NCI-H446 treated with DMSO at 0.1 percent for 48 hours (cell line): Measurements from ENCODE around the gene TSC22D1.
"Not testable (repeated sequence)": the region's sequence is repeated elsewhere in the genome, so short reads cannot be mapped to it uniquely, and the experiment has no call there.

Source experiments
- DNase-seq: peaks from one replicate; lab custom pipeline; 2025; lab: John Stamatoyannopoulos, UW

Gene TSC22D1

DNA sequence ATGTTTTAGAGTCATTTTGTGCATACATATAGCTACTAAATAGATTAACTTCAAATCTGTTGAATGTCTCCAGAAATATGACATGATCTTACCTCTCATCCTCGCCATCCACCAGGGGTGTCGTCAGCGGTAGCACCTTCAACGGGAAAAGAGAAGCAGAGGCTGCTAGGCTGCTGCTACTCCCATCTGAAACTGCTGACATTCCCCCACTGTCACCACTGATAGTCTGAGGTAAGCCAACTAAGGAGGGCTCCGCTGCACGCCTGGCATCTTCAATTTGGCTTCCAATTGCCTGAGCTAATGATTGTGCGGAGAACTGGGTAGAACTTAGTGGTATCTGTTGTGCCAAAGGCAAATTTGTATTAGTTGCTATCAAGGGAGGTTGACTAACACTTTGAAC, 3.1 kb downstream of the TSC22D1 start:
- DNase-seq, result no peak

DNA sequence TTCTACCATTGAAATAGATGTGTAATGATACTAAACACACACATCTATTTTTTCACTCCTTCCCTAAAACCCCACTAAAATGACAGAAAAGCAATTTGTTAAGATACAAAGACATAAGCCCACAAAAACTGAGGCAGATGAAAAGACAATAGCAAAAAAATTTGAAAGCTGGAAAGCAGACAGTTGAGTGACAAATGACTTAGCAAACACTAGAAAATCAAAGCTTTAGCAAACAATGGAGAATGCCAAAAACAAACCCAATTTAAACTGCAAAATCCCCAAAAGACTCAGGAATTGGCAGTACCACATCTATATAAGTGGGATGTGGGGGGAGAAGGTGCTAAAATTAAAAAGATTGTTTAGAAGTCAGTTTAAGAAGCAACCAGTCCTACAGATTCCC, 9.5 kb downstream of the TSC22D1 start:
- DNase-seq, result no peak

DNA sequence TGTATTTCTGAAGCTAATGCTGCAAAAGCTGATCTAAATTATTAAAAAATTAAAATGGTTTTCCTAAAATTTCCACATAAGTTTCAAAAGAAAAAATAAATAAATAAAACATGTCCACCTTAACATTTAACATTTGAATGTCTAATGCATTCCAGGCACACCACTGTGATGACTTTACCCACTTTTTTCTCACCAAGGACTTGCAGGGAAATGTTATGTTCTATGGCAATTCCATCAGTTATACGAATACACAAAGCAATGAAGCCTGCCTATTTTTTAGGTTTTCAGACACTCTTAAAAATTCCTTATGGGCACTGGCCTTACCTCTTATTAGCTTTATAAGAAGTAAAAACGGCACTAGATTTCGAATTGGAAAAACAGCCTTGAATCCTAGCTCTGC, 10.2 kb downstream of the TSC22D1 start:
- no peak for DNase-seq

DNA sequence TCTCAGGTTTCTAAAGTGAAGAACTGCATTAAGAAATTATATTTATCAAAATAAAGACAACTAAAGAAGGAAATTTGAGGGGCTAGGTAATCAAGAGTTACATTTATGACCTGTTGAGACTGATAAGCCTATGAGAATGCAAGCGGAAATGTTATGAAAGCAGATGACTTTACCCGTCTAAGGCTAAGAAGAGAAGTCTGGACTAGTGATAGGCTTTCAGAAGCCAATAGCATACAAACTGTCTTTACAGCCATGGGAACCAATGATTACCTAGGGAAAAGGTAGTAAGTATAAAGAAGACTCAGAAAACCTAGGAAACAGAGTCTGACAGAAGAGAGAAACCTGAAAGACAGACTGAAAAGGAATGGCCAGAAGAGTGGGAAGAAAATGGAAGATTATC, 11.2 kb downstream of the TSC22D1 start:
- no peak for DNase-seq

DNA sequence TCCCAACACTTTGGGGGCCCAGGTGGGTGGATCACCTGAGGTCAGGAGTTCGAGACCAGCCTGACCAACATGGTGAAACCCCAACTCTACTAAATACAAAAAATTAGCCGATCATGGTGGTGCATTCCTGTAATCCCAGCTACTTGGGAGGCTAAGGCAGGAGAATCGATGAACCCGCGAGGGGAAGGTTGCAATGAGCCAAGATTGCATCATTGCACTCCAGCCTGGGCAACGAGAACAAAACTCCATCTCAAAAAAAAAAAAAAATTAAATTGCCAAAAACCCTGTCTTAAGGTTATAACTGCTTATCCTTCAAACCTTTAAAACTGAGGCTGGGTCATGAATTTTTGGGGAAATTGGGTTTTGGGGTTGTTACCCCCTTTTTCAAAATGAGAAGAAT, 13.3 kb downstream of the TSC22D1 start:
- not testable (repeated sequence) for DNase-seq

DNA sequence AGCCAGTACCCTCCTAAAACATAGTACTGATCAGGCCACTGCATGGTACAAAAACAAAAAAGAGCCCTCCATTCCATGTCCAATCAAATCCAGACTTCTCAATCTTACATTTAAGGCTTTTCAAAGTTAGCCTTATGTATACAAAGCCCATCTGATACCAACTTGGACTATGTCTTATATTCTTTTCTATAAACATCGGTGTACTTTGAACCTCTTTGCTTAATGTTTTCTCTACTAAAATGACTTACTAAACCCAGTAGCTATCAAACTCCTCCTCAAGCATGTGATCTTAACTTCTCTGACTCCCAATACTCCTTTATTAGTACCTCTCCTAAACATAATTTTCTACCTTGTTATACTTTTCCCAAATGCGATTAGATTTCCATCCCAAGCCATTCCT, 14.8 kb downstream of the TSC22D1 start:
- no peak for DNase-seq

DNA sequence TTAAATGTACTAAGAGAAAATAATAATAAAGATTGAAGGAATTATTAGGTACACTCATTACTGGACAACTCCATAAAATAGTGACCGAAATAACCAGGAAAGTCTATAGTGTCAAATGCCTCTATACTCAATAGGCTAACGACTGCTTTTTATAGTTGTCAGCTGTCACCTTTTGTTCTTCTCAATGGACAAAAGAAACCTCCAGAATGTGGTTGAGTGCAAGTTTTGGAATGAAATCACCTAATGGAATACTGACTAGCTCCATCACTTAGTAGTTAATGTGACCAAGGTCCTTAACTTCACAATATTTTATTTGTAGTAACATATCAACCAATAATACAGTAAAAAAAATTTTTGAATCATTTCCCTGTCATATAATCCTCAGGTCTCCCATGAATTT, 18.1 kb downstream of the TSC22D1 start:
- DNase-seq, result no peak

DNA sequence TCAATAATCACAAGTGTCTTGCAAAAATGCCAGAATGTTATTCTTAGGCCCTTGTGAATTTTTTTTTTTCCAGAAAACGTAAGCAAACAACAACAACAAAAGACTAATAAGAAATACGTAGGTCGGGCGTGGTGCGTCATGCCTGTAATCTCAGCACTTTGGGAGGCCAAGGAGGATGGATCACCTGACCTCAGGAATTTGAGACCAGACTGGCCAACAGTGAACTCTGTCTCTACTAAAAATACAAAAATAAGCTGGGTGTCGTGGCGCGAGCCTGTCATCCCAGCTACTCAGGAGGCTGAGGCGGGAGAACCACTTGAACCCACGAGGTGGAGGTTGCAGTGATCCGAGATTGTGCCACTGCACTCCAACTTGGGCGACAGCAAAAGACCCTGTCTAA, 20.9 kb downstream of the TSC22D1 start:
- DNase-seq, result no peak

DNA sequence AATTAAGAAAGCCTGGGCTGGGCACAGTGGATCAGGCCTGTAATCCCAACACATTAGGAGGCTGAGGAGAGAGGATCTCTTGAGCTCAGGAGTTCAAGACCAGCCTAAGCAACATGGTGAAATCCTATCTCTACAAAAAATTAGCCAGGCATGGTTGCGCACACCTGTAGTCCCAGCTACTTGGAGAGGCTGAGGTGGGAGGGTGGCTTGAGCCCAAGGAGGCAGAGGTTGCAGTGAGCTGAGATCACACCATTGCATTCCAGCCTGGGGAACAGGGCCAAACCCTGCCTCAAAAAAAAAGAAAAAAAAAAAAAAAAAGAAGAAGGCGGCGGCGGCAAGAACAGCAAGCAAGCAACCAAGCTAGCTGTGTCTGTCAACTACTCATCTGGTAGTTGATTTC, 26.7 kb downstream of the TSC22D1 start:
- DNase-seq, result no peak

DNA sequence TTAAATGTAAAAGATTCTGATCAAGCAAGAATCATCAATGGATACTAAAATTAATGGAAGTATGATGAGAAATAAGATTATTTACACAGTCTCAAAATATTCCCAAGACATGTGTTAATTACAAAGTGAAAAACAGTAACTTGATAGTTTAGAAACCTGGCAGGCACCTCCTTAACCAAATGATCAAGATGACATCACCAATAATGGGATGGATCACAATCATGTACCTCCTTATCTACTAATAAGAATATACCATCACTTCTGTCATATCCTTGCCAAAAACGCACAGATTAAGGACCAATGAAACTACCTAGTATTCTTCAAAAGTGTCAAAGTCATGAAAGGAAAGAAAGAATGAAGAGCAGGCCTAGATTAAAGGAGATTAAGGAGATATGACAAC, 30.0 kb downstream of the TSC22D1 start:
- DNase-seq, result no peak

DNA sequence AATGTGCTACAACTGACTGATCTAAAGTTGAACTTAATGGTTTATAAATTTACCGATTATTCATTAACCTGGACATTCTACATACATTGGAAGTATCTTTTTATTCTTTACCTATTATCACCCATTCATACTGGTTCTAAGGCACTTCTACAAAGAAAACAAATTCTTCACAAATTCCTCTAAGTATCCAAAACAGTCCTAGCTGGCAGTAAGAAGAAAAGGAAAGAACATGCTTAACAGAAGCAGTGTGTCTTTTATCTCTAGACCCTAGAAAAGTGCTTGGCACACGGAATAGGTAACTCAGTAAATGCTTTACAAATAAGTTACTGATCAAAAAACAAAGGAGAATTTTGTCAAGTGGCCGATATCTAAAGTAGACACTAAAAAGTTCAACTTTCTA, 32.8 kb downstream of the TSC22D1 start:
- DNase-seq, result no peak

DNA sequence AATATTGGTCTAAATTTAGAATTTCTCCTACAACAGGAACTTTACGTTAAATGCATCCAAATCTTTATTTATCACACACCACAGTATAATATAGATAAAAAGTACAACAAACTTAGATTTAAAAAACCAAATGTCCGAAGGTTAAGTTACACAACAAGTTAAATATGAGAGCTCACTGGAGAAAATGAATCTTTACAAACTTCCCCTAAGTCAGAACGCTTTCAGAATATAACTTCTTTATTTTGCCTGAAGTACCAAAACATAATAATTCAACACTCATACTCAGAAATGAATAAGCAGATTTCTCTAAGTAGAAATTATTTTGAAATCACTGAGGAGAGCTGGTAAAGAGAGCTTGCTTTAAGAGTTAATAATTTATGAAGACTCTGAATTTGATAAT, 33.8 kb downstream of the TSC22D1 start:
- DNase-seq, result no peak

DNA sequence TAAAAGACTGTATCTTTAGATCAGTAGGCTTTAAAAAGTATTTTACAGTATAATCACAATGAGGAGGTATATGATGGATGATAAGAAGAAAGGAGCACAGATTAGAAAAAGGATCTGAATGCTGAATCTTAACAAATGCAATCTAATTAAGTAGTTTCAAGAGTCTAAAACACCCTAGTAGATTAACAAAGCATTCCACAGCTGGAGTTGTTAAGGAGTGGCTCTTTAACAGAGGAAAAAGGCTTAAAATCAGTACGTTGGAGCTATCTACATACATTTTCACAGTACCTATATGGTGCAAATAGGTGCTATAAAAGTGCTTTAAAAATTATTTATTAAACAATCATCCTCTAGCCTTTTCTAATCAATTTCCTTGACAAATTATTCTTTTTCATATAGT, 34.5 kb downstream of the TSC22D1 start:
- no peak for DNase-seq

DNA sequence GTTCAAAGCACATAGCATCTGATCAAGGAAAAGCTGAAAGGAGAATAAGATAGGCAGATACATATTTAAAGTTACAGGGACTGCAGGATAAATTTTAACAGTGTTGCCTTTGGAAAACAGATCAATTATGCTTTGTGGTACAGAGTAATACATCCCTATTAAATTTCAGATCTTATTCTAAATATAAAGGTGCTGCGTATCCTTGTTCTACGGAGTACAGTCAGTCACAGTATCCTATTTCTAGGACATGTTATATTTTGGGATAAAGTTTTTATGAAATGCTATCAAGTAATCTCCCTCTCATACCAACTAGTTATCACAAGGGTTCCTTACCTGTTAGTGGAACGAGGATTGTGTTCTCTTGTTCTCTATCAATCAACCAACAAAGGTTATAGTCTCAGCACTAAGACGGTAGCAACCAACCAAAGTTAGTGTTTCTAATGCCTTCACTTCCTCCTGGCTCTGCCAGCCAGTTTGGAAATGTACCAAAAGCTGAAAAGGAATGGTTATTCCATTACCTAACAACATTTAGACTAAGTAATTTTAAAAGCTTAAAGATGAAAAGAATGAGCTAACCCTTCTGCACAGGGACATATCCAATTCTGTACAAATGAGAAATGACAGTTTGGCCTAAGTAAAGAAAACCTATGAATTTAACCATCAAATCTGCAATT, 35.2 kb downstream of the TSC22D1 start:
- DNase-seq, result no peak

DNA sequence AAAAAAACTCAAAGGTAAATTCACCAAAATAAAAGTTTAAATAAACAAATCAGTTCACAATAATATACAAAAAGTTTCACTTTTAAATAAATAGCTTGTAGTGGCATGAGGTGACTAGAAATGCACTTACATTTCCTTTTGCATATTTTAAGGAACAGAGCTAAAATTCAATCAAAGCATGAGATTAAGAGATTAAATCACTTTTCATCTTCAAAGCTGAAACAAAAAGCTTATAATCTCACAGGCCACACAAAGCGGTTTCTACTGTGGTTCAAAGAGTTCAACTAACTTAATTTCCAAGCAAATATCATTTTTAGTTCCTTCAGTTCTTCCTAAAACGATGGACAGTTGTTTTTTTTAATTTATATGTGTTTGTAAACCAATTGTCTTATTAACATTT, 38.9 kb downstream of the TSC22D1 start:
- DNase-seq, result no peak

DNA sequence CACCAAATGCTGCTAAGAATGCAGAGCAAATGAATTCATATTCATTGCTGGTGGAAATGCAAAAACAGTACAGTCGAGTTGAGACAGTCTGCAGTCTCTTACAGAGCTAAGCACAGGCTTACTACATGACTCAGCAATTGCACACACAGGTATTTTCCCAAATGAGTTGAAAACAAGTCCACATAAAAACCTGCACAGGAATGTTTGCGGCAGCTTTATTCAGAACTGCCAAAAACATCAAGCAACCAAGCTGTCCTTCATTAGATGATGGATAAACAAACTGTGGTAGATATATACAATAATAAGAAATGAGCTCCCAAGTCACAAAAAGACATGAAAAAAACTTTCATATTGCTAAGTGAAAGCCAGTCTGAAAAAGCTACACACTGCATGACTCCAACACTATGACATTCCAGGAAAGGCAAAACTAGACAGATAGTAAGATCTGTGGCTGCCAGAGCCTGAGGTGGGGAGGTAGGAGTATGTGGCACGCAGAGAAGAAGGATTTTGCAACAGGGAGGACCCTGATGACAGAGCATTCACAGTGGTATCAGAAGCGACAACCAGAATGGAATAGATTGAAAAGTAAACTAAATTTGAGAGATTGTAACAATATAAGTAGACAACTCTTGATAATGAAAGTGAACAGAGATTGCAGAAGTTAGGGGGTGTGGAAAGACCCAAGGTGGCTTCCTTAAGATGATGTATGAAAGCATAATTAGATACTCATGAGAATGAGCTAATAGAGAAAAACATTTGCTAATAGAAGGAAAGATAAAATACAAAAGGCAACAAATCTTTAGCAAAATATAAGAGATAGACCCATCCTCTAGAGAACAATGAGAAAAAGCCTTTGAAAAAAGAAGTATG, 52.7 kb downstream of the TSC22D1 start:
- DNase-seq, result no peak

DNA sequence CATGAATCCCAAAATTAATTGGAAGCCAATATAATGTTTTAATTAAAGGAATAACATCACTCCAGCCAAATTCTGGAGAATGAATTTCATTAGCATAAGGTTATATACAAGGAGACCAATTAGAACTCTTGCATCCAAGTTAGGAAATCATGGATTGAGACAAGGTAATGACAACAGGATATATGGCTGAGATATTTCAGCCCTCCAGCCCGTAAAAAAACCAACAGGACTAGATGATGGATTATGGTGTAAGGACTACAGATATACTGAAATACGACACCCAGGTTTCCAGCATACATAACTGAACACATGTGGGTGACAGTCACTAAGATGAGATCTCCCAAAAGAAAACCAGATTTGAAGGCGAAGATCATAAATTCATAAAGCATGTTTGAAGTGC, 56.5 kb downstream of the TSC22D1 start:
- DNase-seq, result no peak

DNA sequence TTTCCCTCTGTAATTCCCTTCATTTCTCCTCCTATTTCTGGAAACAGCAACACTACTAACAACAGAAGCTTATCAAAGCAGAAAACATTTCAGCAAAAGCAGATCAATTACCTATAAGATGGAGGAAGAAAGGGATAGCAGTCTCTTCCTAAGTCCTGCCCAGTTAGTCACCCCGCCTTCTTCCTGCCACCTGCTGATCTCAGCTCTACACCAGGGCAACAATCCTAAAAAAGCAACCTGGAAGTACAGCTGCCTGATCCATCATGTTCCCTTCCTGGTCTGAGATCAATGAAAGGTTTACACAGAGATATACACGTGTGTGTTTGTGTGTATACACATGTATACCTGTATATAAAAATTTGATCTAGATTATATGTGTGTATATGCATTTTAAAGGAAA, 59.4 kb downstream of the TSC22D1 start:
- DNase-seq, result no peak

DNA sequence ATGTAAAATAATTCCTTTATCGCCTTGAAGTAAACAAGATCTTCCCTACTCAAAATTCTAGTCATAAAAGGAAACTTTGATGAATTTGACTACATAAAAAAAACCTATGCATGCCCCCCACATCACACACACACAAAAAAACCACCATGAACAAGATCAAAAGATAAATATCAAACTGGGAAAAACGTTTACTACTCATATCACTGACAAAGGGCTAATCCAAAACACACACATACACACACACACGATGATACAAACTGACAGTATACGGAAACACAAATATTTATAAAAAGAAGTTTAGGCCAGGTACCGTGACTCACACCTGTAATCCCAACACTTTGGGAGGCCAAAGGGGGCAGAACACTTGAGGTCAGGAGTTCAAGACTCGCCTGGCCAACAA, 61.9 kb downstream of the TSC22D1 start:
- DNase-seq, result no peak

DNA sequence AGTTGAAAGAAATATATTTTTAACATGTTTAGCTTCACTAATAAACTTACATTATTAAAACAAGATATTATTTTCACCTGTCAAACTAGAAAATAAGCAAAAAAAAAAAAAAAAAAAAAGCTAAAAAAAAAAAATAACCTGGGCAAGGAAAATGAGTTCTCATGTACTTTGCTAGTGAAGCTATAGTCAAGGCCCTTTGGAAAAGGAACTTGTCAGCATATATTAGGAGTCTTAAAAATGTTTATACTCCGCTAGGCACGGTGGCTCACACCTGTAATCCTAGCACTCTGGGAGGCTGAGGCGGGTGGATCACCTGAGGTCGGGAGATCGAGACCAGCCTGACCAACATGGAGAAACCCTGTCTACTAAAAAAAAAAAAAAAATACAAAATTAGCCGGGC, 66.3 kb downstream of the TSC22D1 start:
- DNase-seq, result not testable (repeated sequence)

DNA sequence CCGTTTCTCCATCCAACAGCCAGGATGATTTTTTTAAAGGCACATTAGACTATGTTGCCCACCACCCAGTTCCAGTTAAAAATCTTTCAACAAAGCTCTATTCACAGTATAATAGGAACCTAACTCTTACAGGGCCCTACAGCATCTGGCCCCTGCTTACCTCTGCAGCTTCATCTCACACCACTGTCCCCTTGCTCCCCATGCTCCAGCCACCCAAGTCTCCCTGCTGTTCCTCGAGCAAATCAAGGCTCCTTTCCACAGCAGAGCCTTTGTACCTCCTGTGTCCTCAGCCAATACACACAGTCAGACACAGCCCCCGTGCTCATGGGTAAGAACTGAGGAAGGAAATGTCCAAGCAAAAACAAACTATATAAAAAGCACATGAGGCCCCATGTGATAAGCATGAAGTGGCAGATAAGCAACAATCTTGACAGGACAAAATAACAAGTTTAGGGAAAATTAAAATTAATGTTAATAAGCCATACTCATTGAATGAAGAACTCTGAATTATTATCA, 67.5 kb downstream of the TSC22D1 start:
- no peak for DNase-seq

DNA sequence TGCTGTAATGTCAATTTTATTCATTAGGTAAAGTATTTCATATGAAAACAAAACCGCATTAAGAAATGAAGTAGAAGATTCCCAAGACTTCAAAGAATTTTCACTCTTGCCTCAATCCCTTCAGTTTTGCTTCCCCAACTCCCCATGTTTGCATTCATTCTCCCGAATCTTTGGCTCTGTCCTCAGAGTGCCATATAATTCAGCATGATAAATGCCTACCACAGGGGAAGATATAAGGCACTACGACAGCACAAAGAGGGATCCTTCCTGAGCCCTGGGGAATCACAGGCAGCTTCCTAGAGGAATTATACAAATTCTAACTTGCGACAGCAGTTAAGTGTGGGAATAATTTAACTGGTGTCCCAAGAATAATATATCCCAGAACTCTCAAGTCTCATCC, 68.5 kb downstream of the TSC22D1 start:
- no peak for DNase-seq

DNA sequence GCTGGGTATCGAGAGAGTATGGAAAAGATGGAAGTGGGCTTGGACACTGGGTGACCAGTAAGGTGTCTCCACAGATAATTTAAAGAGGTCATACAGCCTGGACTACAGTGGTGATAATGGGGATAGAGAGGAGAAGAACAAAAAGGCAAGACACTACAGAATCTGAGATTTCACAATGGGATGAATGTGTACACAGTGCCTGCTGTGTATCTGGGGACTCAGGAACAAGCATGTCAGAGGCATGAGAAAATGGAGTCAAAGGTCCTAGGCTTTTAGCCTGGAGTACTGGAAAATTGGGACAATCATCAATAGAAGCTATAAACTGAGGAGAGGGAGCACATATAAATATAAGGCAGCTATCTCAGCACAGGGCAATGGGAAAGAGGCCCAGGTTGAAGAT, 69.4 kb downstream of the TSC22D1 start:
- DNase-seq, result no peak

DNA sequence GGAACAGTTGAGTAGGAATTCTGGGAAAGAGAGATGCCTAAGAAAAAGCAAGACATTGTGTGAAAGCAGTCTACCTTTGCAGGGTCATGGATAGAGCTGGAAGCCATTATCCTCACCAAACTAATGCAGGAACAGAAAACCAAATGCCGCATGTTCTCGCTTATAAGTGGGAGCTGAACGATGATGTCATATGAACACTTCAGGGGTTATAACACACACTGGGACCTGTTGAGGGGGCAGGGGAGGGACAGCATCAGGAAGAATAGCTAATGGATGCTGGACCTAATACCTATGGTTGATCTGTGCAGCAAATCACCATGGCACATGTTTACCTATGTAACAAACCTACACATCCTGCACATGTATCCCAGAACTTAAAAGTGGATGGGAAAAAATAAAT, 69.9 kb downstream of the TSC22D1 start:
- DNase-seq, result no peak
